ENCODE data around the gene C1S.
A peak's percentile ranks its signal among the peaks of the same experiment; 100 is the strongest.
"Not testable (repeated sequence)": the region's sequence is repeated elsewhere in the genome, so short reads cannot be mapped to it uniquely, and the experiment has no call there.

C1S gene

GRCh38 chr12:7107181-7107580 lies 46.7 kb downstream of the C1S start:
- not testable (repeated sequence) for DNase-seq

GRCh38 chr12:7107636-7108002 lies 47.1 kb downstream of the C1S start:
- no peak for DNase-seq

- DNase-seq: no peak
Observed at GRCh38 chr12:7108003-7108795, 47.7 kb downstream of the C1S start.

GRCh38 chr12:7108796-7109571 lies 48.5 kb downstream of the C1S start, which contains the start of gene C1RL:
TSS of gene C1RL (minus strand) at chr12:7109214. CDS start at chr12:7109180, 34 bp downstream.
- DNase-seq: peak; percentile 26

- DNase-seq: no peak
Observed at GRCh38 chr12:7109572-7109920, 49.0 kb downstream of the C1S start.

GRCh38 chr12:7110661-7111060 lies 50.1 kb downstream of the C1S start:
- DNase-seq: no peak

GRCh38 chr12:7112041-7112440 lies 51.5 kb downstream of the C1S start:
- no peak for DNase-seq

GRCh38 chr12:7113389-7113871 lies 52.9 kb downstream of the C1S start:
- DNase-seq: no peak

- no peak for DNase-seq
Observed at GRCh38 chr12:7114008-7114407, 53.5 kb downstream of the C1S start.

GRCh38 chr12:7114851-7115250 lies 54.3 kb downstream of the C1S start:
- DNase-seq: no peak

GRCh38 chr12:7116196-7116595 lies 55.7 kb downstream of the C1S start:
- DNase-seq: no peak

- no peak for DNase-seq
Observed at GRCh38 chr12:7116916-7117315, 56.4 kb downstream of the C1S start.

- no peak for DNase-seq
Observed at GRCh38 chr12:7117670-7118069, 57.2 kb downstream of the C1S start.

GRCh38 chr12:7118881-7119280 lies 58.4 kb downstream of the C1S start:
- DNase-seq: no peak

- DNase-seq: no peak
Observed at GRCh38 chr12:7120166-7120565, 59.6 kb downstream of the C1S start.
